Erythroblast (primary cell): ENCODE results near the gene FOLR2.

Source experiments
- GATA1 ChIP-seq: IDR thresholded peaks from 2 replicates; pipeline ENCODE4 v1.6.1; 2011; ENCODE audit warnings: low read depth, mild to moderate bottlenecking, control low read depth, low read length, moderate library complexity
- POLR2A ChIP-seq: IDR thresholded peaks from 2 replicates; pipeline ENCODE4 v1.6.1; 2011; ENCODE audit warnings: mild to moderate bottlenecking, low read length

- TF ChIP-seq POLR2A = no peak
- no peak for TF ChIP-seq GATA1
Observed at GRCh38 chr11:72179804-72180396, 36.7 kb upstream of the FOLR2 start.
